ENCODE data around the gene SURF1. TPM values are rescaled to one million over a fixed set of nuclear protein-coding genes. Genes with fewer than 3 reads are reported as not detected.

SURF1 gene
- total and polyA plus RNA-seq, 4 donors: 14.2 to 75.3 (median 57.8) TPM

- peak; percentile 55 for ATAC-seq (ENCODE audit: insufficient read depth, low FRiP score)
- H3K36me3 ChIP-seq (ENCODE audit: control insufficient read depth in 4 of 4, insufficient read depth in 4 of 4, low read length in 4 of 4): peaks cover 12 to 76% (median 60%) of the 10 kb centered on the region in 4 donors
- TF ChIP-seq CTCF (IDR thresholded peaks at IDR 0.05; ENCODE audit: control extremely low read depth, extremely low read depth): no peak
- no peaks in the 10 kb centered on the region for H3K27me3 ChIP-seq (ENCODE audit: control insufficient read depth in 3 of 3, insufficient read depth in 3 of 3, low read length in 2 of 3)
- DNase-seq: peak in 1 of 3 donors; percentile 48
- H3K4me3 ChIP-seq: peak overlapping the region; percentile 100
- H3K4me1 ChIP-seq (ENCODE audit: control insufficient read depth in 5 of 5, insufficient read depth in 5 of 5, low read length in 5 of 5): peaks cover 0 to 23% (median 12%) of the 10 kb centered on the region in 5 donors
- H3K27ac ChIP-seq (ENCODE audit: low read depth in 1 of 2, low read length in 1 of 2): peak overlapping the region; percentile 66 to 97
- H3K9me3 ChIP-seq (ENCODE audit: control insufficient read depth in 4 of 4, insufficient read depth in 3 of 4, low read length in 3 of 4): no peaks in the 10 kb centered on the region
- peak overlapping the region; percentile 5 to 25 for H3K9ac ChIP-seq (ENCODE audit: insufficient read depth in 1 of 2, low read length in 2 of 2)
- WGBS, 2 donors: 0% methylated on average over 26 to 41 of the region's 41 CpGs
These were observed 8.7 kb downstream of the SURF1 start for GRCh38 chr9:133347515-133347984.

- WGBS, 2 donors: 76 to 81% methylated on average over 15 of the region's 15 CpGs
- H3K36me3 ChIP-seq (ENCODE audit: control insufficient read depth in 4 of 4, insufficient read depth in 4 of 4, low read length in 4 of 4): peaks cover 12 to 71% (median 52%) of the 10 kb centered on the region in 4 donors
- no peaks in the 10 kb centered on the region for H3K27me3 ChIP-seq (ENCODE audit: control insufficient read depth in 3 of 3, insufficient read depth in 3 of 3, low read length in 2 of 3)
- peak overlapping the region in 1 of 2 donors; percentile 8 for H3K27ac ChIP-seq (ENCODE audit: low read depth in 1 of 2, low read length in 1 of 2)
- TF ChIP-seq CTCF (IDR thresholded peaks at IDR 0.05; ENCODE audit: control extremely low read depth, extremely low read depth): no peak
- ATAC-seq (ENCODE audit: insufficient read depth, low FRiP score) (no peak), DNase-seq (no peak)
- no peak overlapping the region for H3K9ac ChIP-seq (ENCODE audit: insufficient read depth in 1 of 2, low read length in 2 of 2)
- peak overlapping the region; percentile 86 for H3K4me3 ChIP-seq
- peaks cover 0 to 23% (median 12%) of the 10 kb centered on the region in 5 donors for H3K4me1 ChIP-seq (ENCODE audit: control insufficient read depth in 5 of 5, insufficient read depth in 5 of 5, low read length in 5 of 5)
- no peaks in the 10 kb centered on the region for H3K9me3 ChIP-seq (ENCODE audit: control insufficient read depth in 4 of 4, insufficient read depth in 3 of 4, low read length in 3 of 4)
These were observed 10.1 kb downstream of the SURF1 start for GRCh38 chr9:133346021-133346785.

GRCh38 chr9:133345596-133345995 is 10.7 kb downstream of the SURF1 start:
- peaks cover 0 to 23% (median 12%) of the 10 kb centered on the region in 5 donors for H3K4me1 ChIP-seq (ENCODE audit: control insufficient read depth in 5 of 5, insufficient read depth in 5 of 5, low read length in 5 of 5)
- no peak overlapping the region for H3K4me3 ChIP-seq
- WGBS, 2 donors: 94 to 96% methylated on average over 6 of the region's 6 CpGs
- no peaks in the 10 kb centered on the region for H3K9me3 ChIP-seq (ENCODE audit: control insufficient read depth in 4 of 4, insufficient read depth in 3 of 4, low read length in 3 of 4)
- H3K36me3 ChIP-seq (ENCODE audit: control insufficient read depth in 4 of 4, insufficient read depth in 4 of 4, low read length in 4 of 4): peaks cover 7 to 65% (median 48%) of the 10 kb centered on the region in 4 donors
- no peak for TF ChIP-seq CTCF (IDR thresholded peaks at IDR 0.05; ENCODE audit: control extremely low read depth, extremely low read depth)
- no peak overlapping the region for H3K27ac ChIP-seq (ENCODE audit: low read depth in 1 of 2, low read length in 1 of 2)
- no peaks in the 10 kb centered on the region for H3K27me3 ChIP-seq (ENCODE audit: control insufficient read depth in 3 of 3, insufficient read depth in 3 of 3, low read length in 2 of 3)
- H3K9ac ChIP-seq (ENCODE audit: insufficient read depth in 1 of 2, low read length in 2 of 2): no peak overlapping the region
- no peak for DNase-seq
- no peak for ATAC-seq (ENCODE audit: insufficient read depth, low FRiP score)
